CD14-positive monocyte (primary cell): ENCODE results near the gene WFDC6. TPM values are rescaled to one million over a fixed set of nuclear protein-coding genes. Genes with fewer than 3 reads are reported as not detected.

ENCODE experiments used
- DNase-seq, 3 donors: peaks; one replicate each; pipeline ENCODE4 v3.0.0-alpha.2; 2011 to 2022
- H2AFZ ChIP-seq: 2 replicates; pipeline ENCODE4 v1.6.0; 2012; ENCODE audit warnings: mild to moderate bottlenecking, low read depth, low read length, inconsistent platforms; ENCODE audit not compliant: insufficient read depth, poor library complexity, severe bottlenecking
- H3K27ac ChIP-seq, 2 donors: 1 replicate in 1 of 2; 2 replicates in 1 of 2; pipeline ENCODE4 v1.5.1; 2012 to 2013; ENCODE audit warnings: low read length in 2 of 2, control low read depth in 1 of 2, inconsistent platforms in 1 of 2, low read depth in 1 of 2, mild to moderate bottlenecking in 1 of 2
- H3K27me3 ChIP-seq, 2 donors: one replicate each; pipeline versions ENCODE4 v1.6.0 to v1.6.1; 2011 to 2013; ENCODE audit warnings: low read length in 2 of 2; ENCODE audit not compliant: control insufficient read depth in 2 of 2, insufficient read depth in 2 of 2
- H3K36me3 ChIP-seq, 2 donors: replicated peaks in 1 of 2; 1 replicate in 1 of 2; 2 replicates in 1 of 2; pipeline versions ENCODE4 v1.5.1 to v1.6.1; 2012 to 2013; ENCODE audit warnings: low read length in 2 of 2, control low read depth in 1 of 2, inconsistent platforms in 1 of 2, mild to moderate bottlenecking in 1 of 2; ENCODE audit not compliant: insufficient read depth in 2 of 2, control insufficient read depth in 1 of 2
- H3K4me1 ChIP-seq, 2 donors: 1 replicate in 1 of 2; 2 replicates in 1 of 2; pipeline versions ENCODE4 v1.5.1 to v1.6.1; 2012 to 2013; ENCODE audit warnings: low read length in 2 of 2, control low read depth in 1 of 2, inconsistent platforms in 1 of 2, mild to moderate bottlenecking in 1 of 2, moderate library complexity in 1 of 2; ENCODE audit not compliant: insufficient read depth in 2 of 2, control insufficient read depth in 1 of 2
- H3K4me2 ChIP-seq: replicated peaks from 2 replicates; pipeline ENCODE3; 2012; ENCODE audit warnings: low read length, moderate library complexity, mild to moderate bottlenecking; ENCODE audit not compliant: poor library complexity, severe bottlenecking; ENCODE audit errors: extremely low read depth
- H3K4me3 ChIP-seq, 3 experiments: fragments of 200-600 bp in 1 of 3; sonication (generic) in 1 of 3; replicated peaks in 1 of 3; 1 replicate in 2 of 3; 2 replicates in 1 of 3; pipeline ENCODE4 v1.5.1; 2011 to 2013; ENCODE audit warnings: low read length in 3 of 3, mild to moderate bottlenecking in 3 of 3, control low read depth in 2 of 3, low read depth in 2 of 3, inconsistent platforms in 1 of 3, moderate library complexity in 1 of 3
- H3K79me2 ChIP-seq: 2 replicates; pipeline ENCODE4 v1.6.0; 2012; ENCODE audit warnings: mild to moderate bottlenecking, control low read depth, inconsistent platforms, low read length, moderate library complexity; ENCODE audit not compliant: insufficient read depth
- H3K9ac ChIP-seq: 2 replicates; pipeline ENCODE4 v1.6.0; 2017; ENCODE audit warnings: low read length, mild to moderate bottlenecking; ENCODE audit not compliant: insufficient read depth, poor library complexity, severe bottlenecking
- H3K9me3 ChIP-seq, 2 donors: replicated peaks in 1 of 2; 1 replicate in 1 of 2; 2 replicates in 1 of 2; pipeline versions ENCODE4 v1.5.1 to v1.6.1; 2012 to 2013; ENCODE audit warnings: low read length in 2 of 2, control low read depth in 1 of 2; ENCODE audit not compliant: control insufficient read depth in 1 of 2, insufficient read depth in 1 of 2
- H4K20me1 ChIP-seq: 2 replicates; pipeline ENCODE4 v1.6.0; 2012; ENCODE audit warnings: mild to moderate bottlenecking, low read length, control low read depth, moderate library complexity; ENCODE audit not compliant: insufficient read depth
- H3K27ac Mint-ChIP-seq, 7 donors: one replicate each; pipeline ENCODE4 v1.8.0; 2020; ENCODE audit warnings: mild to moderate bottlenecking in 7 of 7, mixed read lengths in 7 of 7, moderate library complexity in 6 of 7, inconsistent platforms in 2 of 7
- H3K27me3 Mint-ChIP-seq, 3 donors: one replicate each; pipeline ENCODE4 v1.8.0; 2021 to 2022; ENCODE audit warnings: low read depth in 3 of 3, mild to moderate bottlenecking in 3 of 3, mixed read lengths in 3 of 3, moderate library complexity in 3 of 3, inconsistent platforms in 1 of 3
- H3K36me3 Mint-ChIP-seq, 2 donors: one replicate each; pipeline ENCODE4 v1.8.0; 2020; ENCODE audit warnings: mixed read lengths in 2 of 2, inconsistent platforms in 1 of 2, mild to moderate bottlenecking in 1 of 2
- H3K4me1 Mint-ChIP-seq: one replicate; pipeline ENCODE4 v1.8.0; 2020; ENCODE audit warnings: mild to moderate bottlenecking, mixed read lengths
- H3K4me3 Mint-ChIP-seq, 2 donors: one replicate each; pipeline ENCODE4 v1.8.0; 2020; ENCODE audit warnings: mild to moderate bottlenecking in 2 of 2, mixed read lengths in 2 of 2, moderate library complexity in 1 of 2
- H3K9me3 Mint-ChIP-seq, 7 donors: one replicate each; pipeline ENCODE4 v1.8.0; 2020 to 2022; ENCODE audit warnings: mixed read lengths in 7 of 7, mild to moderate bottlenecking in 6 of 7, moderate library complexity in 6 of 7, inconsistent platforms in 2 of 7
- CTCF ChIP-seq: fragments of 200-600 bp; IDR thresholded peaks from one replicate; pipeline ENCODE4 v1.8.0; 2022; ENCODE audit warnings: antibody characterized with exemption, mild to moderate bottlenecking
- WGBS: methylation state at CpG from one replicate; pipeline ENCODE4 v1.1.5; 2013; ENCODE audit warnings: missing lambda C conversion rate; ENCODE audit not compliant: insufficient coverage; 5-methylcytosine and 5-hydroxymethylcytosine counted together
- intact Hi-C, 2 donors: fragments of 100-400 bp; cut with micrococcal nuclease; formaldehyde crosslinking; loops; one replicate each; pipeline versions ENCODE4 v1.15.0 to v1.15.1; 2023
- polyA plus RNA-seq, 3 donors: library from polyadenylated mRNA; depleted of rRNA in 1 of 3; unstranded in 2 of 3; stranded (reverse) in 1 of 3; fragments of 300-500 nt in 2 of 3; fragments of >200 nt in 1 of 3; fragmentation: Illumina TruSeq in 2 of 3; gene quantifications; 1 replicate in 2 of 3; 2 replicates in 1 of 3; pipeline ENCODE4 v1.2.3, GENCODE V29; 2012 to 2021

The WFDC6 gene
- polyA plus RNA-seq, 3 donors, result not detected

- Histone ChIP-seq H3K79me2 (no peaks in the 10 kb centered on the region), H3K36me3 (no peaks in the 10 kb centered on the region), H4K20me1 (no peaks in the 10 kb centered on the region), H3K9ac (no peak within 1 kb of the TSS), H3K9me3 (no peaks in the 10 kb centered on the region), H2AFZ (no peak within 1 kb of the TSS), H3K4me2 (no peak within 1 kb of the TSS), H3K4me1 (no peaks in the 10 kb centered on the region), H3K4me3 (no peak within 1 kb of the TSS), H3K27me3 (peaks cover 8 to 14% of the 10 kb centered on the region in 2 donors), H3K27ac (no peak within 1 kb of the TSS)
- Mint-ChIP-seq H3K9me3 (peaks cover 0 to 4% (median 0%) of the 10 kb centered on the region in 7 donors), H3K27me3 (peaks cover 6 to 13% (median 11%) of the 10 kb centered on the region in 3 donors), H3K4me1 (no peaks in the 10 kb centered on the region), H3K36me3 (no peaks in the 10 kb centered on the region), H3K4me3 (no peak within 1 kb of the TSS), H3K27ac (peak within 1 kb of the TSS in 1 of 7 donors; percentile 23)
- TF ChIP-seq CTCF, result no peak
- DNase-seq, result no peak
- intact Hi-C loops, result no loop called here
- 80% methylated on average over 3 of the region's 5 CpGs for WGBS
Measured at GRCh38 chr20:45515147-45515913, 24.0 kb downstream of the WFDC6 start, which contains the start of gene SPINT3. Gene SPINT3, minus strand, starts transcription at chr20:45515622. Its CDS starts 14 bp downstream, at chr20:45515608.

GRCh38 chr20:45510242-45510862, 28.9 kb downstream of the WFDC6 start:
- Histone ChIP-seq H3K79me2 (no peaks in the 10 kb centered on the region), H3K27ac (no peak overlapping the region), H2AFZ (no peak overlapping the region), H3K36me3 (no peaks in the 10 kb centered on the region), H3K27me3 (peaks cover 5 to 7% of the 10 kb centered on the region in 2 donors), H3K4me2 (no peak overlapping the region), H3K4me1 (no peaks in the 10 kb centered on the region), H3K9ac (no peak overlapping the region), H3K9me3 (no peaks in the 10 kb centered on the region), H4K20me1 (no peaks in the 10 kb centered on the region), H3K4me3 (no peak overlapping the region)
- intact Hi-C loops, result no loop called here
- TF ChIP-seq CTCF, result no peak
- Mint-ChIP-seq H3K36me3 (no peaks in the 10 kb centered on the region), H3K4me3 (no peak overlapping the region), H3K4me1 (no peaks in the 10 kb centered on the region), H3K27me3 (peaks cover 5 to 20% (median 16%) of the 10 kb centered on the region in 3 donors), H3K9me3 (peaks cover 0 to 2% (median 0%) of the 10 kb centered on the region in 7 donors), H3K27ac (no peak overlapping the region)
- peak in 1 of 3 donors; percentile 55 for DNase-seq
- WGBS, result 88% methylated on average over 3 of the region's 5 CpGs
